LHCN-M2 (cell line): ENCODE measurements around the gene NTN3. TPM values are rescaled to one million over a fixed set of nuclear protein-coding genes. Genes with fewer than 3 reads are reported as not detected.

ENCODE experiments used
- DNase-seq: peaks from one replicate; pipeline ENCODE4 v3.0.0-alpha.2; 2012; ENCODE audit warnings: low read depth
- total RNA-seq: library from RNA; depleted of rRNA; stranded (reverse); fragments of >200 nt; gene quantifications from 2 replicates; pipeline ENCODE4 v1.2.3, GENCODE V29; 2014; rRNA removed

NTN3 gene
- total RNA-seq, 1 experiment from 2014 or later = 0.11 TPM

DNA sequence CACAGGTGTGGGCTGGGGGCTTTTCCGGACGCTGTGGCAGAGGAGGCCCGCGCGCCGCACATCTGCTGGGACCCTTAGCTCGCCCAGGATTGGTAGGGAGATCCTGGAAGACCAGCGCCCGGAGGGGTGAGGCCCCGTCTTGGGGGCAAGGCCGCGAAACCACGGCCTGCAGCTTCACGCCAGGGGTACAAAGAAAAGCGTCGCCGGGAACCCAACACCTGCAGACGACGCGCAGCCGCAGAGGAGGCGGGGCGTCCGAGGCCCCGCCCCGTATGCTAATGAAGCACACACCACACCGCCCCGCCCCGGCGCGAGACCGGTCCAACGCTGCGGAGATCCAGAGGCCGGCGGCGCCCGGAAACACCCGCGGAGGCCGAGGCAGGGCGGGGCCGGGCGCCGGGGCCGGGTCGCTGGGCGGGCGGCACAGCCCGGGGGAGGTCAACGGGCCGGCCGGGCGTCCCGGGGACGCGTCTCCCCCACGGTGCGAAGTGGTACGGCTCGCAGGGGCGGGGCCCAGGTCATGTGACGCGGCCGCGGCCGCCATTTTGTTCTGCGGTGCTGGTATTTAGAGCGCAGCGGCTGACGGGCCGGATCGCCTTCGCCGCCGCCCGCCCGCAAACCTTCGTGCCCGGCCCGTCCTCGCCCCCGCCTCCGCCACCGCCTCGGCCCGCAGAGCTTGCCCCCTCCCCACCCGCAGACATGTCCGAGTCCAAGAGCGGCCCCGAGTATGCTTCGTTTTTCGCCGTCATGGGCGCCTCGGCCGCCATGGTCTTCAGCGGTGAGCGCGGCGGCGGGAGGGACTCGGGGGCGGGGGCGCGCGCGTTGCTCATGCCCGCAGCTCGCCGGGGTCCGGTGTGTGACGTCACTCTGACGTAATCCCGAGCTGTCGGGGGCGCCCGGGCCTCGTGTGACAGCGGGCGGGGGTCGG, 42.6 kb downstream of the NTN3 start, which contains the start of gene ATP6V0C:
Gene ATP6V0C (plus strand): TSS at position 548 of the 928 bp plus-strand sequence. CDS start 152 bp downstream, at position 700.
- peak; percentile 76 for DNase-seq

DNA sequence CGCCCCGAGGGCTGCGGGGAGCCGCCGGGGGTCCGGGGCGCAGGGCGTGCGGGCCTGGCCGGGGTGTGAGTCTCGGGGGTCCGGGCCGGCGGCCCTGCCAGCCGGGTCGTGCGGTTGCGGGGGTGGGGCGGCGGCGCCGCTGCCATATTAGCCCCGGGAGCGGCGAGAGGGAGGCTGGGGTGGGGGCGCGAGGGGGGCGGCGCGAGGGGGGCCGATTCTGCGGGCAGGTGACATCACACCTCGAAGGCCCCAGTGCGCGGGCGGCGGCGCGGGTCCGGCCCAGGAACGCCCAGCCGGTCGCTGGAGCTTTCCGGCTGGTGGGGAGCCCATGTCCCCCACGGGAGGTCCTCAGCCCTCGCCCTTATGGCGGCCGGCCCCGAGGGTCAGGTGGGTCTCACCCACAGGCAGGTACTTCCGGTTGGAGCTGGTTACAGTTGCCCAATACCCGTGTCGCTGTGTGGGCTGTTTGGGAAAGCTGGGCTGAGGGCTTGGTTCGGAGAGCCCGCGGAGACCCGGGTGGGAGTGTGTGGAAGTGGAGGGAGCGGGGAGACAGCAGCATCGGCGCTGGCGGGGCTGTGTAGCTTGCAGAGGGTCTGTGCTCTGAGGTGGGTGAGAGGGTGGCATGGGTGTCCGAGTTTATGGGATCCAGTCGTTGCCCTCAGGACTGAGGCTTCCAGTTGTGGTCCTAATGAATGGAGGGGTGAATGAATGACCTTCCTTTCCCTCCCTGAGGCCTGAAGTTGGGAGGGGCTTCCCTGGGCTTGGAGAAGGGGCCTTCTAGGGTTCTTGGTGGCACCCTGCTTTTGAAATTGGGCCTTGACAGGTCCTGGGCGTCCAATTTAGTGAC, 43.5 kb downstream of the NTN3 start:
- no peak for DNase-seq

DNA sequence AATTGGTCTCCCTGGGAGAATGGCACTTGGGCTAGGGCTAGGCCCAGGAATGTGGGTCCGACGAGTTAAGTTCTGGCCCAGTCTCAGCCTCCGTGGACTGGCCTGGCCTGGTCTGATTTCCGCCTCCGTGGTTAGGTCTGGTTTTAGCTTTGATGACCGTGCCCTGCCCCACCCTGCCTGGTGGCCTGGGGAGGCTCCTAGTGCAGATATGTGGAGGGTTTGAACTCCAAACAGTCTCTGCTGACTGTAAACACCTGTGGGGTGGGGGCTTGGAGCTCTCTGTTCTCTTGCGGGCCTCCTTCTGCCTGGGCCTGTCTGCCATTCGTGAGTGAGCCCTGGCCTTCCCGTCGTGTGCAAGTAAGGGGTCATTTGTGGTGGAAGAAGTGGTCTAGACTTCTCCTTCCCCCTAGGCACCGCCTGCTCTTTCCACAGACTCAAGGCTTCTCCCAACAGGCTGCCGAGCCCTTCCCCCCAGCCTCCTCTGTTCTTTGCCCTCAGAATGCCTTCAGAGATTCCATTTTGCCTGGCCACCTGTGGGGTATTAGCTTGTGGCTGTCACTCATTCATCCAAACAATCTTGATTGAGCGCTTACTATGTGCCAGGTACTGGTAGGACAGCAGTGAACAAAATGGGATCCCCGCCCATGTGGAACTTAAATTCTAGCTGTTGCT, 44.2 kb downstream of the NTN3 start:
- DNase-seq = no peak

DNA sequence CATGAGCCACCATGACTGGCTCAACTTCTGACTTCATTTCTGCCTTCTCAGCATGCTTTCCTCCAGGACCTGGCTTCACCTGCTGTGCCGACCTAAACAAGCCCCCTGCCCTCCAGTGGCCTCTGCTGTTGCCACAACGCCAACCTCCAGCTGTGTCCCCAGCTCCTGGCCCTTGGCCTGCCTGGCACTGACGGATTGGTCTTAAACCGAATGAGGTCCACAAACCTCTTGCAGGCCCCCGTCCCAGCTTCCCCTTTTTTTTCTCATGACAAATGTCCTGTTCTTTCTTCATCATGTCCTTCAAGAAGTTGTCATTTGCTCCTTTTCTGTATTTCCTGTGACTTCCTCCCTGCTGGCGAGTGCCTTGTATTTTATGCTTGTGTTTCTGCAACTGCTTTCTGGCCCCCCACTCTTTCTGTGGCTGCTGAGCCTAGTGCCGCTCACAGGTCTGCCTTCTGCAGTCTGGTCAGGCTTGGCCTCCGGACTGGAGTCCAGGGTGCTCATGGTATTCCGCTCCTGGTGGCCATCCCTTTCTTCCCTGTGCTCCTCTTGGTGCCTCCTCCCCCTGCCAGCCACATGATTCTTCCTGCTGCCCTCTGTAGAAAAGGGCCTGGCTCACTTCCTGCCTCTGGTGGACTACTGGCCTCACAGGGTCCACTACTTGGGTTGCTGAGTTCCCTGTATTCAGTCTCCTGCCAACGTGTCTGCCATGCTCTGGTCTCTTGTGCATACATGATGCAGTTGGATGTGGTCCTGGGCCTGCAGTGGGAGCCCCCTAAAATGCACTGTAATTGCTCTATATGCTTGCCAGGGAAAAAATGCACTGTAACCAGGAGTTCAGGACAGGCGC, 45.5 kb downstream of the NTN3 start:
- no peak for DNase-seq

DNA sequence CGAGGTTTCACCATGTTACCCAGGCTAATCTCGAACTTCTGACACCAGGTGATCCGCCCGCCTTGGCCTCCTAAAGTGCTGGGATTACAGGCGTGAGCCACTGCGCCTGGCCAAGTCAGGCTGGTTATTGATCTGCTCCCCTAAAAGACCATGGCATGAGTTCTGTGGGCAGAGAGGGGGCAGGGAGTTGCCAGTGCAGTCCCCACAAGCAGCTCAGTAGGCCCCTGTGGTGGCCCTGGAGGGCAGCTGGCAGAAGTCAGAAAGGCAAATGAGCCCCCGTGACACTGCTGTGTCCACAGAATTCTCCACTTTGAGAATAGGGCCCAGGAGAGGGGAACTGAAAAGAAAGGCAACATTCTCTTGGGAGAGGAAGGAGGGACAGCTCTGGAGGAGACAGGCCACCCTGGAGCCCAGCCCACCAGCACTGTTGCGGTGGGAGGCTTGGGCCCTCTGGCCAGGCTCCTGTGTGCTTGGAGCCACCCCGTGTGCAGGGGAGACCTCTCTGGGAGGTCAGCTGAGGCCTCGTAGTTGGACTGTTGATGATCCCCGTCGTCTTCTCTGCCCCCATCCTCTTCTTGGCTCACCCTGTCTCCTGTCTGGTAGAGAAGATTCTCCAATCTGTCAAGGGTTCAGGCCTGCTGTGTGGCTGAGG, 47.0 kb downstream of the NTN3 start:
- DNase-seq = no peak

DNA sequence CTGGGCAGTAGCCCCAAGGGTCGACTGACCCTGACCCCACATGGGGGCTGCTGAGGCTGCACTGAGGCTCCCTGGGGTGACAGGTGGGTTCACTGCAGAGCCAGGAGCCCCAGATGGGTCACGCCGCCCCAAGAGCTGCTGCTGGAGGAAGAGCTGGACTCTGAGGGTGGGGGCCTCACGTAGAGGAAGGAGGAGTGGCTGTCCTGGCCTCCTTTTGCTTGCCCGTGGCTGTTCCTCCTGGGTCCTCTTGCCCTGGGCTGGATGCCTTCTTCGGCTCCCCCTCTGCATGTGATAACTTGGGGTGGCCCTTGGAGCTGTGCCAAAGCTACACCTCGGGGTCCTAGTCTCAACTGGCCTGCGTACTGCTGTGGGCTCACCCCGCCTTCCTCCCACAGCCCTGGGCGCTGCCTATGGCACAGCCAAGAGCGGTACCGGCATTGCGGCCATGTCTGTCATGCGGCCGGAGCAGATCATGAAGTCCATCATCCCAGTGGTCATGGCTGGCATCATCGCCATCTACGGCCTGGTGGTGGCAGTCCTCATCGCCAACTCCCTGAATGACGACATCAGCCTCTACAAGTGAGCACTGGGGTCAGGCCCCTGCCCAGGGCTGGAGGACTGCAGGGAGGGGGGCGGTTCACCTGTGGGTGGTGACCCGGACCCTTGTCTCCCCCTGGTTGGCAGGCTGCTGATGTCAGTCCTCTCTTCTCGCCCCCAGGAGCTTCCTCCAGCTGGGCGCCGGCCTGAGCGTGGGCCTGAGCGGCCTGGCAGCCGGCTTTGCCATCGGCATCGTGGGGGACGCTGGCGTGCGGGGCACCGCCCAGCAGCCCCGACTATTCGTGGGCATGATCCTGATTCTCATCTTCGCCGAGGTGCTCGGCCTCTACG, 48.0 kb downstream of the NTN3 start:
- no peak for DNase-seq

DNA sequence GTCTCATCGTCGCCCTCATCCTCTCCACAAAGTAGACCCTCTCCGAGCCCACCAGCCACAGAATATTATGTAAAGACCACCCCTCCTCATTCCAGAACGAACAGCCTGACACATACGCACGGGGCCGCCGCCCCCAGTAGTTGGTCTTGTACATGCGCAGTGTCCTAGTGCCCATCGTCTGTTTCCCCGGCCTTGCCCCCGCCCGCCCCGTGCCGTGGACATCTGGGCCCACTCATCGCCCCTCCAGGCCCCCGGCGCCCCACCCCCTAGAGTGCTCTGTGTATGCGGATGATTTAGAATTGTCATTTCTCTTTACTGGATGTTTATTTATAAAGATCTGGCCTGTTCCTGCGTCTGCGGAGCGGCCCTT, 48.6 kb downstream of the NTN3 start:
- no peak for DNase-seq

DNA sequence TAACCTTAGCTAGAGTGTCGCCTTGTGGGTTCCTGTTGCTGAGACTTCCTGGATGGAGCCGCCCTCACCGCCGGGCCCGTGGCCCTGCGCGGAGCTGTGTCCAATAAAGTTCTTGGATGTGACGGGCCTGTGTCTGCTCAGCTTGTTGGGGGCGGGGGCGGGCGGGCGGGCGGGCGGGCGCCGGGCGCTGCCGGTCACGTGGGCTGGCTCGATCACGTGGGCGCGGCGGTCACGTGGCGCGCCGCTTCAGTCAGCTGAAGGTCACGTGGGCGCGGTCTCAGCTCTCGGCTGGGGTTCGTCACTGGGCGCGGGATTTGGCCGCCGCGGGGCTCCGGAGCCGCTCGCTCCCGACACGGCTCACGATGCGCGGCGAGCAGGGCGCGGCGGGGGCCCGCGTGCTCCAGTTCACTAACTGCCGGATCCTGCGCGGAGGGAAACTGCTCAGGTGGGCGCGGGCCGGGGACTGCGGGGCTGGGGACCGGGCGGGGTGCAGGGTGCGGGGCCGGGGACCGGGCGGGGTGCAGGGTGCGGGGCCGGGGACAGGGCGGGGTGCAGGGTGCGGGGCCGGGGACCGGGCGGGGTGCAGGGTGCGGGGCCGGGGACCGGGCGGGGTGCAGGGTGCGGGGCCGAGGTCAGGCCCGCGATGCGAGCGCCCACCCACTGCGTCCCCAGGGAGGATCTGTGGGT, 49.1 kb downstream of the NTN3 start, which contains the start of gene AMDHD2:
Gene AMDHD2 (plus strand): TSS at position 275 of the 687 bp plus-strand sequence. CDS start 88 bp downstream, at position 363.
- peak; percentile 83 for DNase-seq

DNA sequence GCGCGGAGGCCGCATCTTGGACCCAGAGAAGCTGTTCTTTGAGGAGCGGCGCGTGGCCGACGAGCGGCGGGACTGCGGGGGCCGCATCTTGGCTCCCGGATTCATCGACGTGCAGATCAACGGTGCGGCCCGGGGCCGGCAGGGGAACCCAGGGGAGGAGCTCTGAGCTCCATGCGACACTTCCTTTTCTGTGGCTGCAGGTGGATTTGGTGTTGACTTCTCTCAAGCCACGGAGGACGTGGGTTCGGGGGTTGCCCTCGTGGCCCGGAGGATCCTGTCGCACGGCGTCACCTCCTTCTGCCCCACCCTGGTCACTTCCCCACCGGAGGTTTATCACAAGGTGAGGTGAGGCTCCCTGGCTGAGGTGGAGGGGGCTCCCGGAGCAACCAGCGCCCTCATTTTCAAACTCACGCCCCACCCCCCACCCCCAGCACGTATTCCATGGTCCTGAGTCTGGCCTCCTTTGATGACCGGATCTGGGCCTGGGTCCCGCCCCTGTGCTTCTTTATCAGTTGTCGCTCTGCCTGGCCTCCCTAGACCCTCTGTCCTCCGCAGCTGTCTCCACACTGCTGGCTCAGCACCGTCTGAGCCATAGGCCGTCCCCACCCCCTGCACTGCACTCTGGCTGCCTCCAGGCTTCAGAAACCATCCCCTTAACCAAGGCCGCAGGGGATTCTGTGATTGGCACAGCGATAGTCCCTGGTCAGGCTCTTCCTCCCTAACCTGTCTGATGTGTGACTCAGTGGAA, 49.9 kb downstream of the NTN3 start:
- DNase-seq = no peak

Other genes starting within 250 kb of the NTN3 start
- gene E4F1, start 247.7 kb upstream of the NTN3 start, total RNA-seq = 33.5 and 34.0 TPM in 2 replicates
- gene DNASE1L2, start 234.9 kb upstream of the NTN3 start, total RNA-seq = 1.4 and 2.2 TPM in 2 replicates
- gene ECI1, start 219.7 kb upstream of the NTN3 start, total RNA-seq = 30.9 and 44.5 TPM in 2 replicates
- gene RNPS1, start 203.2 kb upstream of the NTN3 start, total RNA-seq = 175 and 178 TPM in 2 replicates
- 0.29 and 0.32 TPM in 2 replicates for gene ABCA3, start 130.6 kb upstream of the NTN3 start, total RNA-seq
- gene CCNF, start 41.9 kb upstream of the NTN3 start, total RNA-seq = 33.5 and 34.6 TPM in 2 replicates
- gene TEDC2, start 11.2 kb upstream of the NTN3 start, total RNA-seq = 32.0 and 34.4 TPM in 2 replicates
- 12.5 and 13.3 TPM in 2 replicates for gene TBC1D24, start 3.8 kb downstream of the NTN3 start, total RNA-seq
- 31.9 and 42.3 TPM in 2 replicates for gene ATP6V0C, start 42.7 kb downstream of the NTN3 start, total RNA-seq
- gene AMDHD2, start 49.1 kb downstream of the NTN3 start, total RNA-seq = 54.6 and 55.9 TPM in 2 replicates
- not detected in 2 replicates for gene CEMP1, start 60.1 kb downstream of the NTN3 start, total RNA-seq
- gene PDPK1, start 66.7 kb downstream of the NTN3 start, total RNA-seq = 17.9 and 22.7 TPM in 2 replicates
- gene KCTD5, start 211.2 kb downstream of the NTN3 start, total RNA-seq = 39.8 and 40.9 TPM in 2 replicates
- gene PRSS27, start 248.9 kb downstream of the NTN3 start, total RNA-seq = 1.0 and 1.4 TPM in 2 replicates